ENCODE results near the gene RNF34. TPM values are rescaled to one million over a fixed set of nuclear protein-coding genes. Genes with fewer than 3 reads are reported as not detected.
A peak's percentile ranks its signal among the peaks of the same experiment; 100 is the strongest.
"Not testable (repeated sequence)": the region's sequence is repeated elsewhere in the genome, so short reads cannot be mapped to it uniquely, and the experiment has no call there.

RNF34 gene
- total RNA-seq, 6 donors from 2014 or later, result 22.1 to 48.2 (median 32.4) TPM

- no peaks in the 10 kb centered on the region for H3K9me3 ChIP-seq
- whole genome bisulfite sequencing, 2 donors, result 65 to 69% methylated on average over 3 to 4 of the region's 4 CpGs
- no peak overlapping the region for H3K4me3 ChIP-seq
- H3K4me1 ChIP-seq, result no peaks in the 10 kb centered on the region
- TF ChIP-seq CTCF (IDR thresholded peaks at IDR 0.05) (no peak), EP300 (IDR thresholded peaks at IDR 0.05) (no peak), POLR2AphosphoS5 (IDR thresholded peaks at IDR 0.05) (no peak), POLR2A (IDR thresholded peaks at IDR 0.05) (no peak)
- DNase-seq (no peak), ATAC-seq (ENCODE audit: low FRiP score in 2 of 2) (no peak)
- no peak overlapping the region for H3K27ac ChIP-seq
- no peaks in the 10 kb centered on the region for H3K36me3 ChIP-seq
- no peaks in the 10 kb centered on the region for H3K27me3 ChIP-seq
Observed at GRCh38 chr12:121366063-121366459, 33.9 kb upstream of the RNF34 start.

GRCh38 chr12:121371404-121371803 lies 28.5 kb upstream of the RNF34 start:
- Histone ChIP-seq H3K9me3 (no peaks in the 10 kb centered on the region), H3K36me3 (no peaks in the 10 kb centered on the region), H3K27me3 (no peaks in the 10 kb centered on the region), H3K4me1 (no peaks in the 10 kb centered on the region), H3K27ac (no peak overlapping the region), H3K4me3 (no peak overlapping the region)
- no peak for TF ChIP-seq EP300 (IDR thresholded peaks at IDR 0.05)
- no peak for TF ChIP-seq POLR2A (IDR thresholded peaks at IDR 0.05)
- no peak for TF ChIP-seq POLR2AphosphoS5 (IDR thresholded peaks at IDR 0.05)
- TF ChIP-seq CTCF (IDR thresholded peaks at IDR 0.05), result no peak
- DNase-seq, result no peak
- 76 to 77% methylated on average over 6 of the region's 6 CpGs for WGBS, 2 donors
- no peak for ATAC-seq (ENCODE audit: low FRiP score in 2 of 2)

DNA sequence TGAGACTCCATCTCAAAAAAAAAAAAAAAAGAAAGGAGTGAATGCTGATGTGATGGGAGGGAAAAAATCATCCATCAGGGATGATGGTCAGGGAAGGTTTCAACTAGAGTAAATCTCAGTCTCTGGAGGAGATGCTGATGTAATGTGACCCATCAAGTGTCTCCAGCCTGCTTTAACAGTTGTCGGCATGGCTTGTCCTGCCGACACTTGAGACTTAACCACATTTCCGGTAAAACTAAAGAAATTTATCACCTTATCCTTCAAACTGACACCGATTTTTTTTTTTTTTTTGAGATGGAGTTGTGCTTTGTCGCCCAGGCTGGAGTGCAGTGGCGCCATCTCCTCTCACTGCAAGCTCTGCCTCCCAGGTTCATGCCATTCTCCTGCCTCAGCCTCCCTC lies 26.2 kb upstream of the RNF34 start:
- H3K9me3 ChIP-seq, result no peaks in the 10 kb centered on the region
- WGBS, 2 donors, result 70 to 73% methylated on average over 6 of the region's 6 CpGs
- TF ChIP-seq CTCF (IDR thresholded peaks at IDR 0.05), result no peak
- no peak for TF ChIP-seq POLR2AphosphoS5 (IDR thresholded peaks at IDR 0.05)
- TF ChIP-seq POLR2A (IDR thresholded peaks at IDR 0.05), result no peak
- TF ChIP-seq EP300 (IDR thresholded peaks at IDR 0.05), result no peak
- no peaks in the 10 kb centered on the region for H3K36me3 ChIP-seq
- H3K27me3 ChIP-seq, result no peaks in the 10 kb centered on the region
- no peak overlapping the region for H3K27ac ChIP-seq
- no peak overlapping the region for H3K4me3 ChIP-seq
- H3K4me1 ChIP-seq, result no peaks in the 10 kb centered on the region
- ATAC-seq (ENCODE audit: low FRiP score in 2 of 2) (no peak), DNase-seq (no peak)

- not testable (repeated sequence) for H3K9me3 ChIP-seq; H3K27ac ChIP-seq; H3K36me3 ChIP-seq; H3K27me3 ChIP-seq; ATAC-seq (ENCODE audit: low FRiP score in 2 of 2); H3K4me3 ChIP-seq; H3K4me1 ChIP-seq
- WGBS, 2 donors, result 79 to 98% methylated on average over 2 to 12 of the region's 23 CpGs
- DNase-seq, result peak in 1 of 2 donors; percentile 81
Observed at GRCh38 chr12:121374336-121374735, 25.6 kb upstream of the RNF34 start.

- H3K4me3 ChIP-seq; H3K27me3 ChIP-seq; H3K9me3 ChIP-seq; ATAC-seq (ENCODE audit: low FRiP score in 2 of 2); DNase-seq; H3K27ac ChIP-seq; H3K36me3 ChIP-seq; H3K4me1 ChIP-seq: not testable (repeated sequence)
- 86 to 92% methylated on average over 14 of the region's 14 CpGs for WGBS, 2 donors
Observed at GRCh38 chr12:121374945-121375584, 24.9 kb upstream of the RNF34 start.
